ENCODE measurements around the gene GPR141. TPM values are rescaled to one million over a fixed set of nuclear protein-coding genes. Genes with fewer than 3 reads are reported as not detected.
A peak's percentile ranks its signal among the peaks of the same experiment; 100 is the strongest.

Gene GPR141
- polyA plus RNA-seq, 3 donors: 25.4 to 26.6 (median 25.5) TPM

DNA sequence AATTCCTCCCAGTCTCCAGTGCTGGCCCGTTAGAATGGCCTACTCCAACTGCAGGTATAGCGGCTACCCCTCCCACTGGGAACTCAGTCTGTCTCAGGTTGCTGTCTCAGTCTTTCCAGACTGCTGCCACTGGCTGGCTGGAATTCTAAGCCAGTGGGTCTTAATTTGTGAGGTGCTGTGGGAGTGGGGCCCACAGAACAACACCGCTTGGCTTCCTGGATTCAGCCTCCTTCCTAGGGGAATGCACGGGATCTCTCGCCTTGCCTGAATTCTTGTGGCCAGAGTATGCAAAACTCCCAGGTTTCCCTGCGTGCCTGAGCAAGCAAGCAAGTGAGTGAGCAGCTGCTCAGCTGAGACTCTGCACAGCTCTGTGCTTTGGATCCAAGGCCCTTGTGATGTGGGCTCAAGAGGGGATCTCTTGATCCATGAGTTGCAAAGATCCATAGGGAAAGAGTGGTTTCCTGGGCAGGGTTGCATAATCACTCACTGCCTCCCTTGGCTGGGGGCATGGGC lies 41.5 kb upstream of the GPR141 start:
- H3K4me2 ChIP-seq (replicated peaks; ENCODE audit: extremely low read depth, low read length, poor library complexity, severe bottlenecking): no peak overlapping the region
- TF ChIP-seq, protein P1, sequence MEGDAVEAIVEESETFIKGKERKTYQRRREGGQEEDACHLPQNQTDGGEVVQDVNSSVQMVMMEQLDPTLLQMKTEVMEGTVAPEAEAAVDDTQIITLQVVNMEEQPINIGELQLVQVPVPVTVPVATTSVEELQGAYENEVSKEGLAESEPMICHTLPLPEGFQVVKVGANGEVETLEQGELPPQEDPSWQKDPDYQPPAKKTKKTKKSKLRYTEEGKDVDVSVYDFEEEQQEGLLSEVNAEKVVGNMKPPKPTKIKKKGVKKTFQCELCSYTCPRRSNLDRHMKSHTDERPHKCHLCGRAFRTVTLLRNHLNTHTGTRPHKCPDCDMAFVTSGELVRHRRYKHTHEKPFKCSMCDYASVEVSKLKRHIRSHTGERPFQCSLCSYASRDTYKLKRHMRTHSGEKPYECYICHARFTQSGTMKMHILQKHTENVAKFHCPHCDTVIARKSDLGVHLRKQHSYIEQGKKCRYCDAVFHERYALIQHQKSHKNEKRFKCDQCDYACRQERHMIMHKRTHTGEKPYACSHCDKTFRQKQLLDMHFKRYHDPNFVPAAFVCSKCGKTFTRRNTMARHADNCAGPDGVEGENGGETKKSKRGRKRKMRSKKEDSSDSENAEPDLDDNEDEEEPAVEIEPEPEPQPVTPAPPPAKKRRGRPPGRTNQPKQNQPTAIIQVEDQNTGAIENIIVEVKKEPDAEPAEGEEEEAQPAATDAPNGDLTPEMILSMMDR (IDR thresholded peaks at IDR 0.05): no peak
- intact Hi-C loops (cut with micrococcal nuclease): no loop called here
- no peaks in the 10 kb centered on the region for H3K36me3 Mint-ChIP-seq
- H3K4me1 Mint-ChIP-seq: peaks cover 17% of the 10 kb centered on the region
- no peak overlapping the region for H3K27ac Mint-ChIP-seq
- no peak overlapping the region for H3K27ac ChIP-seq (ENCODE audit: low read depth in 1 of 2, low read length in 2 of 2)
- DNase-seq: no peak
- H3K27me3 Mint-ChIP-seq (ENCODE audit: low read depth in 3 of 3): no peaks in the 10 kb centered on the region
- 100% methylated on average over 3 of the region's 6 CpGs for WGBS (ENCODE audit: insufficient coverage)
- no peak overlapping the region for H3K4me3 ChIP-seq (replicated peaks in 1 of 3; ENCODE audit: low read depth in 2 of 3, low read length in 3 of 3)
- no peak overlapping the region for H3K4me3 Mint-ChIP-seq
- no peaks in the 10 kb centered on the region for H4K20me1 ChIP-seq (ENCODE audit: insufficient read depth, low read length)
- H3K4me1 ChIP-seq (ENCODE audit: control insufficient read depth in 1 of 2, insufficient read depth in 2 of 2, low read length in 2 of 2): peaks cover 13 to 16% of the 10 kb centered on the region in 2 donors
- no peak overlapping the region for H2AFZ ChIP-seq (ENCODE audit: insufficient read depth, low read depth, low read length, poor library complexity, severe bottlenecking)
- no peaks in the 10 kb centered on the region for H3K9me3 ChIP-seq (replicated peaks in 1 of 2; ENCODE audit: control insufficient read depth in 1 of 2, insufficient read depth in 1 of 2, low read length in 2 of 2)
- H3K79me2 ChIP-seq (ENCODE audit: insufficient read depth, low read length): no peaks in the 10 kb centered on the region
- H3K9ac ChIP-seq (ENCODE audit: insufficient read depth, low read length, poor library complexity, severe bottlenecking): no peak overlapping the region
- H3K27me3 ChIP-seq (ENCODE audit: control insufficient read depth in 2 of 2, insufficient read depth in 2 of 2, low read length in 2 of 2): no peaks in the 10 kb centered on the region
- H3K36me3 ChIP-seq (replicated peaks in 1 of 2; ENCODE audit: control insufficient read depth in 1 of 2, insufficient read depth in 2 of 2, low read length in 2 of 2): no peaks in the 10 kb centered on the region
- peaks cover 1 to 12% (median 5%) of the 10 kb centered on the region in 7 donors for H3K9me3 Mint-ChIP-seq

DNA sequence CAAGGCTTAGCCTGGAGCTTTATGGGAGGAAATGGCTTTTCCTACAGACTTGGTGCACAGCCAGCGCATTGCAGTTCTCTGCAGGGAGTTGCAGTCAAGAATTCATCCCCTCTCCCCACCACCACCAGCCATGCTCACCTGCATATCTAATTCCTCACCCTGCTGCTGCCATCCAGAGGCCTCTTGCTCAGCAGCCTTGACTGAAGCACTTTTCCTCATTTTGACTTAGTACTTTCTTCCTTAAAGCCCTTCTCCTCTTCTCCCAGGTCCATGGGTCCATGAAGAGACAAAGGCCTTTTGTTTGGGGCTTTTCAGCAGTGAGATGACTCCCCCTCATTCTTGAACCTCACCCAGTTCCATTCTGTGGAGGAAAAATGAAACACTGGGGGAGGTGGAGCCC lies 39.7 kb upstream of the GPR141 start:
- no peak overlapping the region for H3K4me3 ChIP-seq (replicated peaks in 1 of 3; ENCODE audit: low read depth in 2 of 3, low read length in 3 of 3)
- Mint-ChIP-seq H3K27ac (peak overlapping the region in 3 of 7 donors; percentile 23 to 41 (median 26)), H3K9me3 (peaks cover 0 to 2% (median 0%) of the 10 kb centered on the region in 7 donors), H3K27me3 (ENCODE audit: low read depth in 3 of 3) (no peaks in the 10 kb centered on the region), H3K4me3 (no peak overlapping the region), H3K4me1 (peaks cover 17% of the 10 kb centered on the region), H3K36me3 (no peaks in the 10 kb centered on the region)
- TF ChIP-seq, protein P1 (IDR thresholded peaks at IDR 0.05): no peak
- peaks cover 13 to 16% of the 10 kb centered on the region in 2 donors for H3K4me1 ChIP-seq (ENCODE audit: control insufficient read depth in 1 of 2, insufficient read depth in 2 of 2, low read length in 2 of 2)
- no peak overlapping the region for H3K4me2 ChIP-seq (replicated peaks; ENCODE audit: extremely low read depth, low read length, poor library complexity, severe bottlenecking)
- peak overlapping the region; percentile 54 for H2AFZ ChIP-seq (ENCODE audit: insufficient read depth, low read depth, low read length, poor library complexity, severe bottlenecking)
- H3K79me2 ChIP-seq (ENCODE audit: insufficient read depth, low read length): no peaks in the 10 kb centered on the region
- intact Hi-C loops (cut with micrococcal nuclease): no loop called here
- H3K36me3 ChIP-seq (replicated peaks in 1 of 2; ENCODE audit: control insufficient read depth in 1 of 2, insufficient read depth in 2 of 2, low read length in 2 of 2): no peaks in the 10 kb centered on the region
- H3K9ac ChIP-seq (ENCODE audit: insufficient read depth, low read length, poor library complexity, severe bottlenecking): no peak overlapping the region
- H3K9me3 ChIP-seq (replicated peaks in 1 of 2; ENCODE audit: control insufficient read depth in 1 of 2, insufficient read depth in 1 of 2, low read length in 2 of 2): no peaks in the 10 kb centered on the region
- no peak overlapping the region for H3K27ac ChIP-seq (ENCODE audit: low read depth in 1 of 2, low read length in 2 of 2)
- H4K20me1 ChIP-seq (ENCODE audit: insufficient read depth, low read length): no peaks in the 10 kb centered on the region
- H3K27me3 ChIP-seq (ENCODE audit: control insufficient read depth in 2 of 2, insufficient read depth in 2 of 2, low read length in 2 of 2): no peaks in the 10 kb centered on the region
- DNase-seq: no peak
- no CpG with 5 or more reads among the region's 1 CpG for WGBS (ENCODE audit: insufficient coverage)
